GM18517 (cell line): Measurements from ENCODE around the gene SQSTM1.

Experiments used
- ATAC-seq: cut with Tn5 transposase; IDR thresholded peaks from one replicate; pipeline ENCODE4 v1.9.1; 2021; ENCODE audit warnings: mild to moderate bottlenecking, moderate library complexity; ENCODE audit not compliant: unreplicated experiment

SQSTM1 gene

GRCh38 chr5:179841621-179842020 is 20.9 kb downstream of the SQSTM1 start:
- no peak for ATAC-seq

GRCh38 chr5:179852993-179853547 is 32.4 kb downstream of the SQSTM1 start:
- ATAC-seq, result peak; percentile 77

- no peak for ATAC-seq
Measured at GRCh38 chr5:179854356-179854755, 33.7 kb downstream of the SQSTM1 start.

- ATAC-seq, result peak; percentile 34
Measured at GRCh38 chr5:179858241-179858585, 37.5 kb downstream of the SQSTM1 start.

GRCh38 chr5:179858586-179859427 is 38.1 kb downstream of the SQSTM1 start, which contains the start of gene MRNIP:
Gene MRNIP, minus strand, starts transcription at chr5:179858817. Its CDS starts 21 bp downstream, at chr5:179858796.
- peak; percentile 87 for ATAC-seq

GRCh38 chr5:179860301-179860700 is 39.6 kb downstream of the SQSTM1 start:
- no peak for ATAC-seq

- no peak for ATAC-seq
Measured at GRCh38 chr5:179862296-179862695, 41.6 kb downstream of the SQSTM1 start.

GRCh38 chr5:179862891-179863290 is 42.2 kb downstream of the SQSTM1 start:
- no peak for ATAC-seq

GRCh38 chr5:179863449-179864085 is 42.9 kb downstream of the SQSTM1 start:
- ATAC-seq, result no peak

GRCh38 chr5:179864686-179865085 is 44.0 kb downstream of the SQSTM1 start:
- ATAC-seq, result no peak

- no peak for ATAC-seq
Measured at GRCh38 chr5:179865491-179866240, 45.0 kb downstream of the SQSTM1 start.

- no peak for ATAC-seq
Measured at GRCh38 chr5:179866241-179867078, 45.8 kb downstream of the SQSTM1 start.

GRCh38 chr5:179867079-179867465 is 46.4 kb downstream of the SQSTM1 start:
- no peak for ATAC-seq

GRCh38 chr5:179867476-179867875 is 46.8 kb downstream of the SQSTM1 start:
- ATAC-seq, result no peak

GRCh38 chr5:179868541-179868940 is 47.8 kb downstream of the SQSTM1 start:
- ATAC-seq, result no peak

GRCh38 chr5:179869101-179869500 is 48.4 kb downstream of the SQSTM1 start:
- no peak for ATAC-seq

- ATAC-seq, result no peak
Measured at GRCh38 chr5:179869641-179870402, 49.1 kb downstream of the SQSTM1 start.

- ATAC-seq, result no peak
Measured at GRCh38 chr5:179870403-179870903, 49.7 kb downstream of the SQSTM1 start.

- no peak for ATAC-seq
Measured at GRCh38 chr5:179870952-179871351, 50.2 kb downstream of the SQSTM1 start.
